Measurements from ENCODE around the gene BACH2.

DNA sequence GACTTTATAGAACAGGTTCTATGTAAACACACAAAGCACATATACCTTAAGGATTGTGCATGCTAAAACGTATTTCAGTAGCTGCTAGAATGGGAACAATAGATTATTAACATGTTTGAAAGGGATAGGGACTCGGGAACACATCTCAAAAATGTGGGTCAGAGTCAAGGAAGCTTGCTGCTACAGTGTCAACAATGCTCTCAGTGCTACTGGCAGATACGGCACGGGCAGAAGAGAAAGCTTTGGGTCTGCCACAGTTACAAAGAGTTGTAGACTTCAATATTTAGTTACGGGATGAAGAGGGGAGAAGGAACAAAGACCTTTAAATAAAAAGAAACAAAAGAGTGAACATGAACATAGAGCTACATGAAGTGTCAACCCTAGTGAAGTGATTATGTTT lies 170.5 kb downstream of the BACH2 start:
- TF ChIP-seq POLR2A (IDR thresholded peaks at IDR 0.05; ENCODE audit: low read depth, low read length): no peak
- no peak for TF ChIP-seq POLR2AphosphoS5 (IDR thresholded peaks at IDR 0.05; ENCODE audit: low read depth, low read length)
- TF ChIP-seq TAF1 (IDR thresholded peaks at IDR 0.05; ENCODE audit: borderline replicate concordance, low read depth, low read length): no peak

Data from GM12892 (cell line).